NCI-H82 treated with DMSO at 0.1 percent for 48 hours (cell line): ENCODE measurements around the gene DDX41.

Experiments
- DNase-seq: peaks from one replicate; lab custom pipeline; 2025; ENCODE audit not compliant: unreplicated experiment; lab: John Stamatoyannopoulos, UW

DDX41 gene

GRCh38 chr5:177484902-177485549 is 31.7 kb downstream of the DDX41 start:
- no peak for DNase-seq

DNA sequence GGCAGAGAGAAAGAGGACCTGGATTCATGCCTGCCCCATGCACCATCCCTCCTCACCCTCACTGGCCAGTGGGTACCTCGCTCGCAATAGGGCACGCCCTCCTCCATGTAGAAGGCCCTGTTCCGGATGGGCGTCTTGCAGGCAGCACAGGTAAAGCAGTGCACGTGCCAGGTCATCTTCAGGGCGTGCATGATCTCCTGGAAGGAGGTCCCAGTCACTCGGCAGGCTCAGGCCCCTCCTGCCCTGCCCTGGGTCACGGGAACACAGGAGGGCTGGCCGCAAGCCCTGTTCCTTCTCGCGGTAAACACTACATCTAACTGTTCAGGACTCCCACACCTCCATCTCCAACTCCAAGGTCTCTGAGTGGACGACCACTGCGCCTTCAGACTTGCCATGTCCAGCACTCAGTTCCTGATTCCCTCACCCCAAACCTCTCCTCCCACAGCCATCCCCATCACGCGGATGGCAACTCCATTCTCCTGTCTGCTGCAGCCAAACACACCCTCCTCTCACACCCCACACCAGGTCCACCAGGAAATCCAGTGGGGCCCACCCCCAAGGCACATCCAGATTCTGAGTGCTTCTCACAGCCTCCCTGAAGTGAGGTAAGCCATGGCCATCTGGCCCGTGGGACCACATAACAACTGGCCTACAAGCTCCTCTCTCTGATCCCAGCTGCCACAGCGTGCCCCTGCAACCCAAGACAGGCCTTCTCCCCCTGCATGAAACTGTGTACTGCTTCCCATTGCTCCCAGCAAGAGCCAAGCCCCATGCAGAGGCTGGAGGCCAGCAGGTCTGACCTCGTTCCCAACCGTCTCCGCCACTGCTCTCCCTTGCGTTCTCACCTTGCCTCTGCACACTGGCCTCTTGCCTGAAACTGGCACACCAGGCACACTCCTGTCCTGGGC is 32.5 kb downstream of the DDX41 start:
- no peak for DNase-seq

GRCh38 chr5:177483042-177483441 is 33.7 kb downstream of the DDX41 start:
- no peak for DNase-seq

- DNase-seq, result no peak
Measured at GRCh38 chr5:177482359-177482795, 34.4 kb downstream of the DDX41 start.

GRCh38 chr5:177479774-177480173 is 37.0 kb downstream of the DDX41 start:
- DNase-seq, result no peak

GRCh38 chr5:177478711-177479646 is 37.8 kb downstream of the DDX41 start:
- no peak for DNase-seq

DNA sequence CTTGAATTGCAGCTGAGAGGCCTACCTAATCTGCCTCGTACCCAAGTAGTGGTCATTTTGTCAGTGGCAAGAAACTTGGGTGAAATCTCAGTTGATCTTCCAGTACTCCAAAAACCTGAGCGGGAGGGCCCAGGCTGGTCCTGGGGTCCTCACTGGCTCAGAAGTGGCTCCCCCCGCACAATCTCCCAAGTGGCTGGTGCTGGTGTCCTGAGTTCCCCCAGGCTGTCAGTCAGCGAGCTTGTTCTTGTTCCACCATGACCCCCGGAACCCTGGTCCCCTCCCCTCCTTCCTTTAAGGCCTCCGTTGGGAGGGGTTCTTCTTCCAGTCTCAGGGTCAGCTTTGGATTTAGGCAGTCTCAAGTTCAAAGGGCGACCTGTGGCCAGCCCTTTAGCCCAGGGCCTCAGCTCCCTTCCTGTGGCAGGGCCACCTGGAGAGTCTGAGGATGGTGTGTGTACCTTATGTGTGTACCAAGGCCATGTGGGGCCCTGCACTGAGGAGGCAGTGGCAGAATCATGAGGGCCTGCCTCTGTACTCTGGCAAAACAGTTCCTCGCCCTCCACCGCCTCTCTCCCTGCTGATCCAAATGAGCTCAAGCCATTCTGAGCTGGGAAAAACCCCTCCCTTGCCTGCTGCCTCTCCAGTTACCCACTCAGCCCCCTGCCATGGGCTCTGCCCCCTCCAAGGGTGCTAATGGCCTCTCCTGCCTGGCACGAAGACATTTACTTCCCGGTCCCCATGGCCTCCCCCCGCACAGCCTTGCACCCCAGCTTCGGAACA is 38.9 kb downstream of the DDX41 start:
- no peak for DNase-seq

GRCh38 chr5:177476531-177477233 is 40.1 kb downstream of the DDX41 start:
- no peak for DNase-seq

DNA sequence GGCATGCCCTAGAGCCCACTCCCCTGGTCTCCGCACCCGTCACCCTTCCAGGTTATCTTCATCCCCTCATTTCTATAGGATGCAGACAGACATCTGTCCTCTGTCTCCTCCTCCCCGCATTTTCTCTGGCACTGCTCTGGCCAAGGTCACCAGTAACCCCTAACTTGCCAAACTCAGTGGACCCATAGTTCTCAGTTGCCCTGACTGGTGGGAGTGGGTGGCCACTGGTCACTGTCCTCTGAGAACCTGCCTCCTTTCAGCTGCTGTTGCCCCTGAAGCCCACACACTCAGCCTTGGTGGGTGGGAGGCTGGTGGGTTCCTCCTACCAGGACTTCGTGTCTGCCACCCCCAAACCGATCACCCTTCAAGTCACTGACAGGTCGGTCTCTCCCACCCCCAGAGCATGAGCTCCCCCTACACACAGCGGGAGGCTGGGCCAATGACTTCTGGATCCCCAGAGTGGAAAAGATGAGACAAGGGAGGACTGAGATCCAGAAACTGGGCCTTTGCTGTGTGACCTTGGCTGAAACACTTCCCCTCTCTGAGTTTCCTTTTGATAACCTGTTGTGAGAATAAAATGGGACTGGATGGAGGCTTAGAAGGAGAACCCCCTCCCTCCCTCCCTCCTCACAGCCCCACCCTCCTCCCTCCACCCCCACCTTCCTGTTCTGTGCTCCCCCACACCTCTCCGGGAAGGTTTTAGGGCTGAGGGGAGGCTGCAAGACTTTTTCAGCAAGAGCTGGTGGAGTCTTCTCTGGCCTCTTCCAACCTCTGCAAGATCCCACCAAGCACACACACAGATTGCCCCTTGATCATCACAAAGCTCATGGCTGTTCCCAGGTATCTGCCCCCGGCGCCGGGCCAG is 41.0 kb downstream of the DDX41 start:
- no peak for DNase-seq

GRCh38 chr5:177474846-177475562 is 41.8 kb downstream of the DDX41 start:
- DNase-seq, result peak; percentile 7

DNA sequence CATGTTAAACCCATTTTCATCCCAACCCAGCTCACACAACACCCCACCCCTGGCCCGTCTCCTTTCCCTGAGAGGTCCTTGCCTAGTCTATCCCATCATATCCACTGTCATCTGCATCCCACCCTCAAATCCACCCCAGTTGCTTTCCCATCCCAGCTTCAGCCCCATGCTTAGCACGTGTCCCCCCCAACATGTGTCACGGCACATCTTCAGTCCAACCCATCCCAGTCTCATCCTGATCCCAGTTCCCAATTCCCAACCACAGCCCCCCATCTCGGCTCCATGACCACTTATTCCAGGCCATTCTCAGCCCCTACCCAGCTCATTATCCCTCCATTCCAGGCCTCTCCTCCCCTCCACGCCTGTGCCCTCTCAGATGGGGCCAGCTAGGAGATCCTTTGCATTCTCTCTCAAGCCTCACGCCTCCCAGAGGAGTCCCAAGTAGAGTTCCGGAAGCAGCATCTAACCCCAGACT is 42.7 kb downstream of the DDX41 start:
- DNase-seq, result no peak

- peak; percentile 23 for DNase-seq
Measured at GRCh38 chr5:177473443-177474001, 43.2 kb downstream of the DDX41 start, which contains the start of gene DBN1. Gene DBN1, minus strand, starts transcription at chr5:177473634. Its CDS starts 113 bp downstream, at chr5:177473521.

DNA sequence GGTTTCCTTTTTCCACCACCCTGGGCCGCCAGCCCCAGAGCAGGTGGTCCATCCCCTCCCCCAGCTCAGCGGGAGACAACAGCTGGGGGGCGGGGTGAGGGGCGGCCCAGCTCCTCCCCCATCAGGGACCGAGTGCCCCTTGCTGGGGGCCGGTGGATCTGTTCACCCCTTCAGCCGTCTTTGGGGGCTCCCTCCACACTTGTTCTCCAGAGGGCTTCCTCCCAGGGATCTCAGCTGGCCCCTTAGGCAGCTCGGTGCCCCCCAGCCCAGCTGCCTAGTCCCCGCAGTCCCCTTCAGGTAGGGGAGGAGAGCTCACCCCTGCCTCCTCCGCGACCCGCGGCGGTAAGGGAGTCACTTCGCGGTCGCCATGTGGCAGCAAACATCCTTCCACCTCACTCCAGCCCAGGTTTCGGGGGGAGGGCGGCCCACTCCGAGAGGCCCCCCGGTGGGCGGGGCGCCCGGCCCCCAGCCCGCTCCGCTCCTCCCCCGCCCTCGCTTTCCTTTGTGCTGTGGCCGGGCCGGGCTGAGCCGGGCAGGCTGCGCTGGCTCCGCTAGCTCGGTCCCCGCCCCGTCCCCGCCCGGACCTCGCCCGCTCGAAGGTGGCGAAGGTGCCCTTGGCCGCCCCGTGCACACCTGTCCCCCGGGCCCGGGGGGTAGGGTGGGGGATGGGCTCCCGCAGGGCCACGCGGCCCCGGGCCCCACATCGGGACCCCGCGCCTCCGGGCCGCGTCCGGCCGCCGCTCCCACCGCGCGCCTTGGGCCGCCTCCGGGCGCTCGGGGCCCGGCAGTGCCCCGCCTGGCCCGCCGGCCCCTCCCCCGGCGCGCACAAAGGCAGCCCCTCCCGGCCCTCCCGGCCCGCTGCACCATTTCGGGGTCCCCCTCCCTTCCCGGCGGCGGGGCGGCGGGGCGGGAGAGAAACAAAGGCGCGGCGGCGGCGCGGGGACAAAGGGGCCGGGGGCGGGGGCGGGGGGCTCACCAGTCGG is 44.0 kb downstream of the DDX41 start:
- DNase-seq, result peak; percentile 36

GRCh38 chr5:177471610-177472356 is 45.0 kb downstream of the DDX41 start:
- DNase-seq, result no peak

GRCh38 chr5:177470759-177471536 is 45.8 kb downstream of the DDX41 start:
- no peak for DNase-seq
